Breast epithelium (tissue), 4 donors: ENCODE results near the gene PDLIM7. TPM values are rescaled to one million over a fixed set of nuclear protein-coding genes. Genes with fewer than 3 reads are reported as not detected.

Experiments used
- DNase-seq, 2 donors: peaks; one replicate each; pipeline ENCODE4 v3.0.0-alpha.2; 2019; ENCODE audit warnings: low spot score in 2 of 2
- H3K27ac ChIP-seq, 2 donors: fragments of 200-600 bp; sonication (generic) in 1 of 2; one replicate each; pipeline ENCODE4 v1.5.1; 2016 to 2019; ENCODE audit warnings: mild to moderate bottlenecking in 1 of 2
- H3K27me3 ChIP-seq, 2 donors: fragments of 200-600 bp; sonication (generic) in 1 of 2; one replicate each; pipeline versions ENCODE4 v1.5.1 to v1.6.0; 2017 to 2019; ENCODE audit warnings: control low read depth in 1 of 2, mild to moderate bottlenecking in 1 of 2
- H3K36me3 ChIP-seq: fragments of 200-600 bp; one replicate; pipeline ENCODE4 v1.5.1; 2019
- H3K4me1 ChIP-seq, 2 donors: fragments of 200-600 bp; sonication (generic); one replicate each; pipeline ENCODE4 v1.5.1; 2016 to 2019; ENCODE audit warnings: control low read depth in 1 of 2
- H3K4me3 ChIP-seq, 3 donors: fragments of 200-600 bp; sonication (generic); 1 replicate in 2 of 3; 2 replicates in 1 of 3; pipeline ENCODE4 v1.5.1; 2016 to 2019; ENCODE audit warnings: mild to moderate bottlenecking in 3 of 3, moderate library complexity in 2 of 3
- H3K9me3 ChIP-seq, 2 donors: fragments of 200-600 bp; sonication (generic) in 1 of 2; one replicate each; pipeline ENCODE4 v1.5.1; 2016 to 2019; ENCODE audit warnings: control low read depth in 1 of 2
- CTCF ChIP-seq, 3 donors: fragments of 450-650 bp; IDR thresholded peaks; one replicate each; pipeline ENCODE4 v1.5.1; 2016 to 2017; ENCODE audit warnings: antibody characterized with exemption in 3 of 3, mild to moderate bottlenecking in 3 of 3, moderate library complexity in 3 of 3
- POLR2A ChIP-seq: fragments of 450-650 bp; IDR thresholded peaks from one replicate; pipeline ENCODE4 v1.6.1; 2016; ENCODE audit warnings: antibody characterized with exemption, mild to moderate bottlenecking, moderate library complexity
- POLR2AphosphoS5 ChIP-seq, 3 donors: sonication (generic); formaldehyde crosslinking; IDR thresholded peaks; one replicate each; pipeline ENCODE4 v1.6.1; 2017; ENCODE audit warnings: antibody characterized with exemption in 3 of 3
- intact Hi-C: fragments of 100-400 bp; cut with DNase I; formaldehyde crosslinking; loops from one replicate; pipeline ENCODE4 v1.15.1; 2023; ENCODE audit warnings: low total_unique reads
- total RNA-seq, 3 donors: library from RNA; depleted of rRNA; stranded (reverse); fragments of >200 nt; gene quantifications; one replicate each; pipeline ENCODE4 v1.1.0, GENCODE V29; 2016

Gene PDLIM7
- total RNA-seq, 3 donors from 2014 or later = 17.1 to 61.9 (median 42.6) TPM

- H3K36me3 ChIP-seq = no peaks in the 10 kb centered on the region
- H3K4me3 ChIP-seq = peak overlapping the region in 1 of 3 donors; percentile 3
These were observed 5.9 kb downstream of the PDLIM7 start for GRCh38 chr5:177491429-177491945.

GRCh38 chr5:177490992-177491391 is 6.4 kb downstream of the PDLIM7 start:
- peaks cover 0 to 12% of the 10 kb centered on the region in 2 donors for H3K4me1 ChIP-seq
- DNase-seq = no peak
- intact Hi-C loops = no loop called here
- H3K27me3 ChIP-seq = no peaks in the 10 kb centered on the region
- no peaks in the 10 kb centered on the region for H3K9me3 ChIP-seq
- H3K4me3 ChIP-seq = no peak overlapping the region
- peak overlapping the region; percentile 21 to 68 for H3K27ac ChIP-seq
- no peak for TF ChIP-seq POLR2AphosphoS5 (IDR thresholded peaks at IDR 0.05)
- no peak for TF ChIP-seq CTCF (IDR thresholded peaks at IDR 0.05)
- TF ChIP-seq POLR2A = no peak
- H3K36me3 ChIP-seq = no peaks in the 10 kb centered on the region

More at GRCh38 chr5:177491429-177491945, 5.9 kb downstream of the PDLIM7 start:
- no peak for DNase-seq
- Histone ChIP-seq H3K9me3 (no peaks in the 10 kb centered on the region), H3K4me1 (peaks cover 0 to 14% of the 10 kb centered on the region in 2 donors), H3K27me3 (no peaks in the 10 kb centered on the region), H3K27ac (peak overlapping the region; percentile 21 to 68)
- intact Hi-C loops = no loop called here
- peak in 1 of 3 donors; percentile 16 for TF ChIP-seq POLR2AphosphoS5 (IDR thresholded peaks at IDR 0.05)
- TF ChIP-seq CTCF (IDR thresholded peaks at IDR 0.05) = peak; percentile 41 to 60 (median 51)
- no peak for TF ChIP-seq POLR2A

DNA sequence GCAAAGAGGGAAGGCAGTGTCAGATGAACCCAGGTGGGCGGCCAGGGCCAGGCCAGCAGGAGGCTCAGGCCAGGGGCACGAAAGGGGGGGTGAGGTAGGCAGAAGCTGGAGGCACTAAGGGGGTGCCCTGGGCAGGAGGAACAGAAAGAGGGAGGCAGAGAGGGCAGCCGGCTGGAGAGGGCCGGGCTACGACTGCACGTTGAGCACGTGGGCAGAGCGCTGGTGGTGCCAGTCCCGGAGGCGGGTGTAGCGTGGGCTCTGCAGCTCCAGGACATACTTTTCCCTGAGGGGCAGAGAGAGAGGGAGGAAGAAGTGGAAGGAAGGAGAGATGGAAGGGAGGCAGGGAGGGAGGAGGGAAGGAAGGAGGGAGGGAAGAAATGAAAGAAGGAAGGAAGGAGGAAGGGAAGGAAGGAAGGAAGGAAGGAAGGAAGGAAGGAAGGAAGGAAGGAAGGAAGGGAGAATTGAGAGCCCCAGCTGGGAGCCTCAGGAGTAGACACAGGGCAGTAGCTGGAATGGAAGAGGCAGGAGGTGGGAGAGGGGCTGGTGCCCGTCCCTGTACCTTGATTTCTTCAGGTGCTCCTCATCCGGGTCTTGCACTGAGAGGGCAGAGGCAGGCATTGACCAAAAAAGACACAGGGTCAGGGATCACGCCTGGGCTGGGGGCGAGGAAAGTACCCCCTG is 7.0 kb downstream of the PDLIM7 start:
- no peak for DNase-seq
- Histone ChIP-seq H3K27me3 (no peaks in the 10 kb centered on the region), H3K4me3 (no peak overlapping the region), H3K9me3 (no peaks in the 10 kb centered on the region), H3K36me3 (no peaks in the 10 kb centered on the region), H3K4me1 (peaks cover 0 to 12% of the 10 kb centered on the region in 2 donors), H3K27ac (peak overlapping the region in 1 of 2 donors; percentile 68)
- TF ChIP-seq POLR2AphosphoS5 (IDR thresholded peaks at IDR 0.05) = no peak
- TF ChIP-seq POLR2A = no peak
- no peak for TF ChIP-seq CTCF (IDR thresholded peaks at IDR 0.05)
- intact Hi-C loops = no loop called here

- intact Hi-C loops = no loop called here
- TF ChIP-seq POLR2AphosphoS5 (IDR thresholded peaks at IDR 0.05) (no peak), POLR2A (no peak), CTCF (IDR thresholded peaks at IDR 0.05) (no peak)
- DNase-seq = no peak
- H3K27me3 ChIP-seq = no peaks in the 10 kb centered on the region
- no peak overlapping the region for H3K4me3 ChIP-seq
- H3K36me3 ChIP-seq = no peaks in the 10 kb centered on the region
- peak overlapping the region in 1 of 2 donors; percentile 48 for H3K27ac ChIP-seq
- H3K9me3 ChIP-seq = no peaks in the 10 kb centered on the region
- H3K4me1 ChIP-seq = peaks cover 0 to 4% of the 10 kb centered on the region in 2 donors
These were observed 8.2 kb downstream of the PDLIM7 start for GRCh38 chr5:177489119-177489716.

- no peak for DNase-seq
- intact Hi-C loops = no loop called here
- Histone ChIP-seq H3K27me3 (no peaks in the 10 kb centered on the region), H3K9me3 (no peaks in the 10 kb centered on the region), H3K36me3 (no peaks in the 10 kb centered on the region), H3K4me3 (no peak overlapping the region), H3K27ac (no peak overlapping the region), H3K4me1 (peaks cover 0 to 1% of the 10 kb centered on the region in 2 donors)
- no peak for TF ChIP-seq CTCF (IDR thresholded peaks at IDR 0.05)
- TF ChIP-seq POLR2AphosphoS5 (IDR thresholded peaks at IDR 0.05) = no peak
- no peak for TF ChIP-seq POLR2A
These were observed 9.4 kb downstream of the PDLIM7 start for GRCh38 chr5:177487975-177488374.
